Mucosa of descending colon (tissue), 3 donors: ENCODE measurements around the gene PYM1. TPM values are rescaled to one million over a fixed set of nuclear protein-coding genes. Genes with fewer than 3 reads are reported as not detected.

Source experiments
- ATAC-seq: fragments of 200-7000 bp; cut with Tn5 transposase; one replicate; pipeline ENCODE4 v1.9.1; 2020; ENCODE audit warnings: mild to moderate bottlenecking, moderate library complexity
- DNase-seq, 3 donors: peaks; one replicate each; pipeline ENCODE4 v3.0.0-alpha.2; 2020
- H3K36me3 ChIP-seq: fragments of 200-600 bp; one replicate; pipeline ENCODE4 v1.8.0; 2021; ENCODE audit warnings: low read depth, mild to moderate bottlenecking
- H3K4me1 ChIP-seq: fragments of 200-600 bp; one replicate; pipeline ENCODE4 v1.8.0; 2021; ENCODE audit warnings: low read depth, mild to moderate bottlenecking
- H3K4me3 ChIP-seq: fragments of 200-600 bp; one replicate; pipeline ENCODE4 v1.8.0; 2021; ENCODE audit warnings: mild to moderate bottlenecking
- H3K9me3 ChIP-seq: fragments of 200-600 bp; one replicate; pipeline ENCODE4 v1.8.0; 2021; ENCODE audit warnings: mild to moderate bottlenecking
- CTCF ChIP-seq: fragments of 200-600 bp; IDR thresholded peaks from one replicate; pipeline ENCODE4 v1.8.0; 2022; ENCODE audit warnings: antibody characterized with exemption, mild to moderate bottlenecking
- intact Hi-C, 2 donors: fragments of 100-400 bp; cut with DNase I in 1 of 2; cut with micrococcal nuclease in 1 of 2; formaldehyde crosslinking; loops; one replicate each; pipeline versions ENCODE4 v1.11.0 to v1.11.1; 2022; cut with DNase I, micrococcal nuclease
- total RNA-seq, 3 donors: library from RNA; stranded (reverse); fragmentation: NEBNext Ultra II Directional in 2 of 3; extraction: Animal tissue kit (Norgen Biotek cat#: 25700) in 2 of 3; gene quantifications; one replicate each; pipeline versions ENCODE4 v1.2.1 to v1.2.4, GENCODE V29; 2021 to 2023
- donor health status: DM: no; HTN: no; CAD: no; lungs with moderate emphysema.
- donor health status: DM: no; HTN: no; CAD: no.
- donor health status: DM: no; HTN: yes; CAD: no.

The PYM1 gene
- total RNA-seq, 3 donors from 2014 or later: 29.7 to 48.8 (median 45.7) TPM

GRCh38 chr12:55932551-55932910 lies 4.8 kb upstream of the PYM1 start:
- peak; percentile 25 for ATAC-seq
- peak in 2 of 3 donors; percentile 47 to 58 for DNase-seq
- Histone ChIP-seq H3K36me3 (no peaks in the 10 kb centered on the region), H3K9me3 (no peaks in the 10 kb centered on the region), H3K4me1 (peaks cover 34% of the 10 kb centered on the region), H3K4me3 (peak overlapping the region; percentile 56)
- intact Hi-C loops: loop anchor here in 1 of 2 donors (10.0 kb wide), 2 partner anchors 118 to 198 kb away; partner anchors contain the start of genes ORMDL2 and SARNP
- no peak for TF ChIP-seq CTCF

GRCh38 chr12:55931780-55932550 lies 4.3 kb upstream of the PYM1 start:
- peak; percentile 39 for ATAC-seq
- no peak for TF ChIP-seq CTCF

GRCh38 chr12:55931317-55931779 lies 3.7 kb upstream of the PYM1 start:
- intact Hi-C loops: loop anchor here in 1 of 2 donors (10.0 kb wide), 2 partner anchors 117 to 197 kb away; partner anchors contain the start of genes ORMDL2 and SARNP
- H3K4me1 ChIP-seq: peaks cover 34% of the 10 kb centered on the region
- peak; percentile 48 for ATAC-seq

More at GRCh38 chr12:55931780-55932550, 4.3 kb upstream of the PYM1 start:
- intact Hi-C loops: loop anchor here in 1 of 2 donors (10.0 kb wide), 2 partner anchors 117 to 197 kb away; partner anchors contain the start of genes ORMDL2 and SARNP
- Histone ChIP-seq H3K4me3 (peak overlapping the region; percentile 56), H3K36me3 (no peaks in the 10 kb centered on the region), H3K4me1 (peaks cover 34% of the 10 kb centered on the region), H3K9me3 (no peaks in the 10 kb centered on the region)
- DNase-seq: peak; percentile 73 to 81 (median 81)

GRCh38 chr12:55930771-55931316 lies 3.1 kb upstream of the PYM1 start, which contains the start of gene DGKA:
TSS of gene DGKA (plus strand) at chr12:55931162. CDS start at chr12:55936504, 5,342 bp downstream.
- DNase-seq (peak; percentile 75 to 87 (median 77)), ATAC-seq (peak; percentile 43)
- intact Hi-C loops: loop anchor here in 1 of 2 donors (10.0 kb wide), 2 partner anchors 116 to 196 kb away; partner anchors contain the start of genes ORMDL2 and SARNP
- H3K4me3 ChIP-seq: peak within 1 kb of the TSS; percentile 56
- no peaks in the 10 kb centered on the region for H3K36me3 ChIP-seq
- H3K9me3 ChIP-seq: no peaks in the 10 kb centered on the region
- peaks cover 39% of the 10 kb centered on the region for H3K4me1 ChIP-seq
- peak; percentile 11 for TF ChIP-seq CTCF

More at GRCh38 chr12:55931317-55931779, 3.7 kb upstream of the PYM1 start:
- H3K4me3 ChIP-seq: peak overlapping the region; percentile 56
- H3K36me3 ChIP-seq: no peaks in the 10 kb centered on the region
- H3K9me3 ChIP-seq: no peaks in the 10 kb centered on the region
- peak; percentile 56 to 67 (median 59) for DNase-seq
- no peak for TF ChIP-seq CTCF

- peak; percentile 5 for ATAC-seq
- DNase-seq: peak; percentile 64 to 90 (median 74)
- no peaks in the 10 kb centered on the region for H3K36me3 ChIP-seq
- no peak for TF ChIP-seq CTCF
- H3K4me3 ChIP-seq: no peak overlapping the region
- intact Hi-C loops: no loop called here
- no peaks in the 10 kb centered on the region for H3K9me3 ChIP-seq
- peaks cover 43% of the 10 kb centered on the region for H3K4me1 ChIP-seq
These were observed 1.7 kb upstream of the PYM1 start for GRCh38 chr12:55929306-55929791.
